Measurements from ENCODE around the gene BOD1L1. TPM values are rescaled to one million over a fixed set of nuclear protein-coding genes. Genes with fewer than 3 reads are reported as not detected.

Gene BOD1L1
- total and polyA plus RNA-seq, 5 donors from 2014 or later = 1.4 to 48.9 (median 1.8) TPM

Other genes with a start within 250 kb of the BOD1L1 start
- gene RAB28, start 143.4 kb downstream of the BOD1L1 start, total RNA-seq = 7.5 TPM
- 10 to 100 TPM; 12.2 to 18.2 (median 16.2) TPM for gene RAB28, start 143.4 kb downstream of the BOD1L1 start, polyA plus RNA-seq
- gene NKX3-2, start 83.2 kb downstream of the BOD1L1 start, total RNA-seq = not detected
- not detected for gene NKX3-2, start 83.2 kb downstream of the BOD1L1 start, polyA plus RNA-seq